Skin epidermis (tissue), 12 donors: ENCODE data around the gene FOSL2.

Experiments used
- H3K27ac ChIP-seq, 21 experiments: fragments of 200-600 bp; sonication (generic) in 11 of 21; one replicate each; pipeline ENCODE4 v1.5.0; 2020; ENCODE audit warnings: mild to moderate bottlenecking in 3 of 21, inconsistent platforms in 2 of 21, moderate library complexity in 2 of 21
- H3K4me3 ChIP-seq, 7 experiments: fragments of 200-600 bp; sonication (generic) in 2 of 7; one replicate each; pipeline ENCODE4 v1.5.0; 2020; ENCODE audit warnings: inconsistent platforms in 2 of 7, mild to moderate bottlenecking in 2 of 7, moderate library complexity in 1 of 7

Gene FOSL2

GRCh38 chr2:28437149-28437835 lies 44.6 kb downstream of the FOSL2 start:
- peak overlapping the region in 18 of 21 experiments; percentile 42 to 91 (median 76) for H3K27ac ChIP-seq
- peak overlapping the region in 1 of 7 experiments; percentile 1 for H3K4me3 ChIP-seq

GRCh38 chr2:28437918-28438317 lies 45.3 kb downstream of the FOSL2 start:
- no peak overlapping the region for H3K4me3 ChIP-seq

GRCh38 chr2:28438532-28439063 lies 45.9 kb downstream of the FOSL2 start:
- Histone ChIP-seq H3K27ac (peak overlapping the region in 8 of 21 experiments; percentile 17 to 91 (median 78)), H3K4me3 (no peak overlapping the region)

More at GRCh38 chr2:28437918-28438317, 45.3 kb downstream of the FOSL2 start:
- H3K27ac ChIP-seq, result peak overlapping the region in 13 of 21 experiments; percentile 28 to 91 (median 64)

GRCh38 chr2:28439127-28439526 lies 46.5 kb downstream of the FOSL2 start:
- Histone ChIP-seq H3K27ac (peak overlapping the region in 3 of 21 experiments; percentile 86 to 91 (median 91)), H3K4me3 (no peak overlapping the region)

GRCh38 chr2:28439763-28440162 lies 47.1 kb downstream of the FOSL2 start:
- no peak overlapping the region for H3K4me3 ChIP-seq

GRCh38 chr2:28442328-28442727 lies 49.7 kb downstream of the FOSL2 start:
- Histone ChIP-seq H3K27ac (peak overlapping the region in 1 of 21 experiments; percentile 57), H3K4me3 (no peak overlapping the region)

More at GRCh38 chr2:28439763-28440162, 47.1 kb downstream of the FOSL2 start:
- peak overlapping the region in 1 of 21 experiments; percentile 91 for H3K27ac ChIP-seq

GRCh38 chr2:28444956-28445355 lies 52.3 kb downstream of the FOSL2 start:
- peak overlapping the region in 4 of 21 experiments; percentile 30 to 69 (median 44) for H3K27ac ChIP-seq

GRCh38 chr2:28445448-28446258 lies 53.0 kb downstream of the FOSL2 start:
- Histone ChIP-seq H3K4me3 (no peak overlapping the region), H3K27ac (peak overlapping the region in 9 of 21 experiments; percentile 7 to 91 (median 59))

More at GRCh38 chr2:28444956-28445355, 52.3 kb downstream of the FOSL2 start:
- H3K4me3 ChIP-seq, result no peak overlapping the region

GRCh38 chr2:28446531-28446930 lies 53.9 kb downstream of the FOSL2 start:
- Histone ChIP-seq H3K27ac (peak overlapping the region in 14 of 21 experiments; percentile 2 to 91 (median 56)), H3K4me3 (no peak overlapping the region)

- no peak overlapping the region for H3K4me3 ChIP-seq
- peak overlapping the region in 13 of 21 experiments; percentile 2 to 91 (median 69) for H3K27ac ChIP-seq
These were observed 54.4 kb downstream of the FOSL2 start for GRCh38 chr2:28447086-28447485.

- H3K27ac ChIP-seq, result peak overlapping the region in 20 of 21 experiments; percentile 32 to 91 (median 73)
- no peak overlapping the region for H3K4me3 ChIP-seq
These were observed 55.5 kb downstream of the FOSL2 start for GRCh38 chr2:28447943-28448792.

GRCh38 chr2:28448793-28449100 lies 56.1 kb downstream of the FOSL2 start:
- Histone ChIP-seq H3K27ac (peak overlapping the region in 20 of 21 experiments; percentile 32 to 91 (median 73)), H3K4me3 (no peak overlapping the region)

GRCh38 chr2:28449126-28449487 lies 56.4 kb downstream of the FOSL2 start:
- peak overlapping the region in 19 of 21 experiments; percentile 44 to 91 (median 74) for H3K27ac ChIP-seq

GRCh38 chr2:28449488-28450395 lies 57.1 kb downstream of the FOSL2 start:
- Histone ChIP-seq H3K27ac (peak overlapping the region in 18 of 21 experiments; percentile 44 to 91 (median 74)), H3K4me3 (no peak overlapping the region)

More at GRCh38 chr2:28449126-28449487, 56.4 kb downstream of the FOSL2 start:
- no peak overlapping the region for H3K4me3 ChIP-seq

GRCh38 chr2:28450901-28451565 lies 58.4 kb downstream of the FOSL2 start:
- peak overlapping the region in 2 of 21 experiments; percentile 85 to 89 for H3K27ac ChIP-seq
- H3K4me3 ChIP-seq, result no peak overlapping the region

- Histone ChIP-seq H3K27ac (peak overlapping the region in 2 of 21 experiments; percentile 8 to 56), H3K4me3 (no peak overlapping the region)
These were observed 59.3 kb downstream of the FOSL2 start for GRCh38 chr2:28451793-28452533.

- peak overlapping the region in 9 of 21 experiments; percentile 38 to 85 (median 72) for H3K27ac ChIP-seq
These were observed 60.0 kb downstream of the FOSL2 start for GRCh38 chr2:28452534-28453081.

More at GRCh38 chr2:28452534-28453081, 60.0 kb downstream of the FOSL2 start:
- H3K4me3 ChIP-seq, result no peak overlapping the region
